A549 (cell line): ENCODE data around the gene CSF2. TPM values are rescaled to one million over a fixed set of nuclear protein-coding genes. Genes with fewer than 3 reads are reported as not detected.

Experiments
- ATAC-seq, 2 experiments: fragments of 200-7000 bp in 1 of 2; fragments of >200 bp in 1 of 2; cut with Nextera tagmentation in 1 of 2; cut with Tn5 transposase in 1 of 2; 3 replicates each; pipeline versions ENCODE4 v1.8.0 to v1.9.1; 2018 to 2020; ENCODE audit warnings: mild to moderate bottlenecking in 1 of 2, moderate library complexity in 1 of 2
- CTCF ChIA-PET: fragments of 300-600 bp; sonication (Branson Sonifier 250); formaldehyde crosslinking; extraction: SDS; loops from one replicate; lab custom pipeline; 2021; ENCODE audit warnings: antibody characterized with exemption, inconsistent platforms; lab: Yijun Ruan, JAX
- POLR2A ChIA-PET: fragments of 350-600 bp; formaldehyde crosslinking; extraction: SDS; loops from one replicate; lab custom pipeline; 2021; ENCODE audit warnings: antibody characterized with exemption, inconsistent platforms; lab: Yijun Ruan, JAX
- DNase-seq, 2 experiments: peaks; one replicate each; pipeline versions ENCODE4 v3.0.0 to v3.0.0-alpha.2; 2011 to 2016; ENCODE audit warnings: low read depth in 1 of 2, low spot score in 1 of 2
- FAIRE-seq: peaks from 2 replicates; lab custom pipeline; 2011; peaks lifted over from hg19 to GRCh38; lab: Jason Lieb, UNC
- H3K27ac ChIP-seq, 2 experiments: fragments of >200 bp; sonication (Bioruptor Twin); formaldehyde crosslinking; 3 replicates each; pipeline ENCODE4 v1.5.1; 2016 to 2017
- H3K4me1 ChIP-seq: fragments of >200 bp; sonication (Bioruptor Twin); formaldehyde crosslinking; 3 replicates; pipeline ENCODE4 v1.6.1; 2016
- H3K4me2 ChIP-seq: fragments of >200 bp; sonication (Bioruptor Twin); formaldehyde crosslinking; 3 replicates; pipeline ENCODE4 v1.6.1; 2016
- H3K4me3 ChIP-seq: fragments of >200 bp; sonication (Bioruptor Twin); formaldehyde crosslinking; 3 replicates; pipeline ENCODE4 v1.5.1; 2016
- H3K9me3 ChIP-seq: fragments of >200 bp; sonication (Bioruptor Twin); formaldehyde crosslinking; 3 replicates; pipeline ENCODE4 v1.6.1; 2016
- BHLHE40 ChIP-seq: IDR thresholded peaks from 2 replicates; pipeline ENCODE4 v1.6.1; 2012; ENCODE audit warnings: low read depth, low read length, inconsistent platforms
- CBX2 ChIP-seq: fragments of 200-600 bp; sonication (generic); IDR thresholded peaks from 2 replicates; pipeline ENCODE4 v1.6.1; 2016; ENCODE audit warnings: low read depth, mild to moderate bottlenecking, borderline replicate concordance
- CHD4 ChIP-seq: fragments of 200-600 bp; sonication (generic); IDR thresholded peaks from 2 replicates; pipeline ENCODE4 v1.6.1; 2016; ENCODE audit warnings: antibody characterized with exemption, mild to moderate bottlenecking, borderline replicate concordance
- EP300 ChIP-seq, 2 experiments: fragments of >200 bp; sonication (Bioruptor Twin); formaldehyde crosslinking; IDR thresholded peaks; 2 replicates in 1 of 2; 3 replicates in 1 of 2; pipeline ENCODE4 v1.6.1; 2016 to 2017
- ESRRA ChIP-seq: fragments of 150-350 bp; IDR thresholded peaks from 2 replicates; pipeline ENCODE4 v1.6.1; 2014; ENCODE audit warnings: mild to moderate bottlenecking, low read length, borderline replicate concordance
- FOXS1 ChIP-seq: fragments of 250-450 bp; sonication (Bioruptor Pico); IDR thresholded peaks from 2 replicates; pipeline ENCODE4 v1.5.0; 2020; ENCODE audit warnings: mild to moderate bottlenecking, moderate library complexity
- GATA3 ChIP-seq: IDR thresholded peaks from 2 replicates; pipeline ENCODE4 v1.6.1; 2012; ENCODE audit warnings: borderline replicate concordance
- HOXA7 ChIP-seq: fragments of 250-450 bp; sonication (Bioruptor Pico); IDR thresholded peaks from 2 replicates; pipeline ENCODE4 v1.5.0; 2020; ENCODE audit warnings: mild to moderate bottlenecking, moderate library complexity
- JUNB ChIP-seq: fragments of >200 bp; sonication (Bioruptor Twin); formaldehyde crosslinking; IDR thresholded peaks from 2 replicates; pipeline ENCODE4 v1.6.1; 2016
- MAFK ChIP-seq: fragments of 450-650 bp; IDR thresholded peaks from 2 replicates; pipeline ENCODE4 v1.6.1; 2014; ENCODE audit not compliant: partially characterized antibody
- MAZ ChIP-seq: fragments of 150-350 bp; IDR thresholded peaks from 2 replicates; pipeline ENCODE4 v1.6.1; 2014; ENCODE audit warnings: antibody characterized with exemption, low read depth, low read length, borderline replicate concordance
- MYC ChIP-seq: IDR thresholded peaks from 2 replicates; pipeline ENCODE4 v1.6.1; 2012; ENCODE audit warnings: mild to moderate bottlenecking, inconsistent platforms, low read length, improper control_type of control experiment, borderline replicate concordance
- NFE2L2 ChIP-seq: fragments of 150-350 bp; conservative IDR thresholded peaks from 2 replicates; pipeline ENCODE4 v1.6.1; 2014; ENCODE audit warnings: low read length
- NPAS2 ChIP-seq: fragments of 250-450 bp; sonication (Bioruptor Pico); IDR thresholded peaks from 2 replicates; pipeline ENCODE4 v1.8.0; 2022; ENCODE audit warnings: mild to moderate bottlenecking, moderate library complexity, borderline replicate concordance
- NR3C1 ChIP-seq: fragments of >200 bp; sonication (Bioruptor Twin); formaldehyde crosslinking; IDR thresholded peaks from 3 replicates; pipeline ENCODE4 v1.6.1; 2017
- PHF8 ChIP-seq: fragments of 200-600 bp; sonication (generic); IDR thresholded peaks from 2 replicates; pipeline ENCODE4 v1.6.1; 2016; ENCODE audit warnings: low read depth, mild to moderate bottlenecking, antibody characterized with exemption, moderate library complexity, borderline replicate concordance
- RAD21 ChIP-seq, 2 experiments: fragments of >200 bp in 1 of 2; sonication (Bioruptor Twin) in 1 of 2; formaldehyde crosslinking in 1 of 2; IDR thresholded peaks in 1 of 2; conservative IDR thresholded peaks in 1 of 2; 2 replicates in 1 of 2; 3 replicates in 1 of 2; pipeline ENCODE4 v1.6.1; 2012 to 2018; ENCODE audit warnings: inconsistent platforms in 1 of 2
- RCOR1 ChIP-seq: fragments of 150-350 bp; IDR thresholded peaks from 2 replicates; pipeline ENCODE4 v1.6.1; 2014; ENCODE audit warnings: antibody characterized with exemption, low read length, low read depth
- RFX5 ChIP-seq: fragments of 450-650 bp; IDR thresholded peaks from 2 replicates; pipeline ENCODE4 v1.7.1; 2014; ENCODE audit warnings: antibody characterized with exemption, mild to moderate bottlenecking, moderate library complexity
- SMC3 ChIP-seq: fragments of >200 bp; sonication (Bioruptor Twin); formaldehyde crosslinking; IDR thresholded peaks from 3 replicates; pipeline ENCODE4 v1.6.1; 2018; ENCODE audit warnings: inconsistent platforms
- TFCP2L1 ChIP-seq: fragments of 250-450 bp; sonication (Bioruptor Pico); IDR thresholded peaks from 2 replicates; pipeline ENCODE4 v1.5.0; 2021; ENCODE audit warnings: mild to moderate bottlenecking
- ZC3H11A ChIP-seq: fragments of 450-650 bp; IDR thresholded peaks from 2 replicates; pipeline ENCODE4 v1.6.1; 2014; ENCODE audit warnings: antibody characterized with exemption, mild to moderate bottlenecking
- ZFP36 ChIP-seq: fragments of 450-650 bp; IDR thresholded peaks from 2 replicates; pipeline ENCODE4 v1.6.1; 2014; ENCODE audit warnings: borderline replicate concordance; ENCODE audit not compliant: partially characterized antibody
- ZSCAN20 ChIP-seq: fragments of 250-450 bp; sonication (Bioruptor Pico); IDR thresholded peaks from 2 replicates; pipeline ENCODE4 v1.8.0; 2022; ENCODE audit warnings: mild to moderate bottlenecking, moderate library complexity
- WGBS: methylation state at CpG from one replicate; pipeline ENCODE4 v1.1.6; 2017; ENCODE audit errors: missing lambda C conversion rate; 5-methylcytosine and 5-hydroxymethylcytosine counted together
- polyA plus RNA-seq, 4 experiments: library from polyadenylated mRNA; depleted of rRNA in 3 of 4; stranded (reverse); fragments of >200 nt; fragmentation: RNase III in 1 of 4; extraction: RNeasy Plus Mini Kit Qiagen cat#74134 plus additional on column Dnase treatment in 1 of 4; gene quantifications; 2 replicates in 3 of 4; 3 replicates in 1 of 4; pipeline ENCODE4 v1.2.3, GENCODE V29; 2011 to 2017
- TF ChIP-seq, protein P1 (sequence below): fragments of >200 bp; sonication (Bioruptor Twin); formaldehyde crosslinking; IDR thresholded peaks from 3 replicates; pipeline ENCODE4 v1.5.1; 2016
- TF ChIP-seq, protein P2 (sequence below): fragments of >200 bp; sonication (Bioruptor Twin); formaldehyde crosslinking; IDR thresholded peaks from 3 replicates; pipeline ENCODE4 v1.6.1; 2016
- TF ChIP-seq, protein P3 (sequence below): IDR thresholded peaks from 2 replicates; pipeline ENCODE4 v1.6.1; 2012
- TF ChIP-seq, protein P4 (sequence below): fragments of >200 bp; sonication (Bioruptor Twin); formaldehyde crosslinking; IDR thresholded peaks from 2 replicates; pipeline ENCODE4 v1.6.1; 2016
- TF ChIP-seq, protein P5 (sequence below): fragments of 450-650 bp; IDR thresholded peaks from 2 replicates; pipeline ENCODE4 v1.6.1; 2014; ENCODE audit warnings: antibody characterized with exemption
- TF ChIP-seq, protein P6 (sequence below): IDR thresholded peaks from 2 replicates; pipeline ENCODE4 v1.6.1; 2012
- TF ChIP-seq, protein P7 (sequence below): fragments of 150-350 bp; IDR thresholded peaks from 2 replicates; pipeline ENCODE4 v1.6.1; 2014; ENCODE audit warnings: low read depth, mild to moderate bottlenecking, low read length

Gene CSF2
- polyA plus RNA-seq, 2 of the 4 experiments (the other 2 are of a cell fraction): not detected

DNA sequence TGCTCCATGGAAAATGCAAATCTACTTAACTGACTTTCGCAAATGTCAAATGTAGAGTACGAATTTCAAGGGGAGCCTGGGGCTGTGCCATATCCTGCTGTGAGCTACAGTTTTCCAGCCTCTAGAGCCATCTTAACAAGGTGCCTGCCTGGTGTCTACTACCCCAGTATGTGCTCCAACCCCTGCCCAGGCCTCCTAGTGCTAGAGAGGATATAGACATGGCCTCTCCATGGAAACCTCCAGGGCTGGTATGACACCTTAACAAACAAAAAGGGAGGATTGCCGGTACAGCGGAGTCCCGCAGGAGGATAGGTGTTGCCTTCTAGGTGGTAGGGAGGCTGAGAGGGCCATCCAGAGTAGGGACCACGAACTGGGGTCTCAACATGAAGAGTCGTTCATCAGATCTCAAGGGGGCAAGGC, 26.7 kb upstream of the CSF2 start:
- no peak for TF ChIP-seq CHD4
- no peak for TF ChIP-seq ZSCAN20 (CRISPR knock-in tag)
- TF ChIP-seq, protein P1, sequence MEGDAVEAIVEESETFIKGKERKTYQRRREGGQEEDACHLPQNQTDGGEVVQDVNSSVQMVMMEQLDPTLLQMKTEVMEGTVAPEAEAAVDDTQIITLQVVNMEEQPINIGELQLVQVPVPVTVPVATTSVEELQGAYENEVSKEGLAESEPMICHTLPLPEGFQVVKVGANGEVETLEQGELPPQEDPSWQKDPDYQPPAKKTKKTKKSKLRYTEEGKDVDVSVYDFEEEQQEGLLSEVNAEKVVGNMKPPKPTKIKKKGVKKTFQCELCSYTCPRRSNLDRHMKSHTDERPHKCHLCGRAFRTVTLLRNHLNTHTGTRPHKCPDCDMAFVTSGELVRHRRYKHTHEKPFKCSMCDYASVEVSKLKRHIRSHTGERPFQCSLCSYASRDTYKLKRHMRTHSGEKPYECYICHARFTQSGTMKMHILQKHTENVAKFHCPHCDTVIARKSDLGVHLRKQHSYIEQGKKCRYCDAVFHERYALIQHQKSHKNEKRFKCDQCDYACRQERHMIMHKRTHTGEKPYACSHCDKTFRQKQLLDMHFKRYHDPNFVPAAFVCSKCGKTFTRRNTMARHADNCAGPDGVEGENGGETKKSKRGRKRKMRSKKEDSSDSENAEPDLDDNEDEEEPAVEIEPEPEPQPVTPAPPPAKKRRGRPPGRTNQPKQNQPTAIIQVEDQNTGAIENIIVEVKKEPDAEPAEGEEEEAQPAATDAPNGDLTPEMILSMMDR: no peak
- TF ChIP-seq FOXS1 (CRISPR knock-in tag): no peak
- no peak for TF ChIP-seq MAZ
- TF ChIP-seq NFE2L2: no peak
- no peak for TF ChIP-seq MYC
- no peak for TF ChIP-seq RCOR1
- TF ChIP-seq, protein P2, sequence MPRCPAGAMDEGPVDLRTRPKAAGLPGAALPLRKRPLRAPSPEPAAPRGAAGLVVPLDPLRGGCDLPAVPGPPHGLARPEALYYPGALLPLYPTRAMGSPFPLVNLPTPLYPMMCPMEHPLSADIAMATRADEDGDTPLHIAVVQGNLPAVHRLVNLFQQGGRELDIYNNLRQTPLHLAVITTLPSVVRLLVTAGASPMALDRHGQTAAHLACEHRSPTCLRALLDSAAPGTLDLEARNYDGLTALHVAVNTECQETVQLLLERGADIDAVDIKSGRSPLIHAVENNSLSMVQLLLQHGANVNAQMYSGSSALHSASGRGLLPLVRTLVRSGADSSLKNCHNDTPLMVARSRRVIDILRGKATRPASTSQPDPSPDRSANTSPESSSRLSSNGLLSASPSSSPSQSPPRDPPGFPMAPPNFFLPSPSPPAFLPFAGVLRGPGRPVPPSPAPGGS: no peak
- TF ChIP-seq TFCP2L1 (CRISPR knock-in tag): no peak
- TF ChIP-seq, protein P3, sequence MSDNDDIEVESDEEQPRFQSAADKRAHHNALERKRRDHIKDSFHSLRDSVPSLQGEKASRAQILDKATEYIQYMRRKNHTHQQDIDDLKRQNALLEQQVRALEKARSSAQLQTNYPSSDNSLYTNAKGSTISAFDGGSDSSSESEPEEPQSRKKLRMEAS: no peak
- TF ChIP-seq SMC3: no peak
- no peak for TF ChIP-seq EP300 (IDR thresholded peaks at IDR 0.05)
- no peak for TF ChIP-seq GATA3
- no peak for TF ChIP-seq ZC3H11A
- TF ChIP-seq ESRRA: no peak
- TF ChIP-seq CBX2: no peak
- TF ChIP-seq, protein P4, sequence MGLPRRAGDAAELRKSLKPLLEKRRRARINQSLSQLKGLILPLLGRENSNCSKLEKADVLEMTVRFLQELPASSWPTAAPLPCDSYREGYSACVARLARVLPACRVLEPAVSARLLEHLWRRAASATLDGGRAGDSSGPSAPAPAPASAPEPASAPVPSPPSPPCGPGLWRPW: no peak
- TF ChIP-seq, protein P5, sequence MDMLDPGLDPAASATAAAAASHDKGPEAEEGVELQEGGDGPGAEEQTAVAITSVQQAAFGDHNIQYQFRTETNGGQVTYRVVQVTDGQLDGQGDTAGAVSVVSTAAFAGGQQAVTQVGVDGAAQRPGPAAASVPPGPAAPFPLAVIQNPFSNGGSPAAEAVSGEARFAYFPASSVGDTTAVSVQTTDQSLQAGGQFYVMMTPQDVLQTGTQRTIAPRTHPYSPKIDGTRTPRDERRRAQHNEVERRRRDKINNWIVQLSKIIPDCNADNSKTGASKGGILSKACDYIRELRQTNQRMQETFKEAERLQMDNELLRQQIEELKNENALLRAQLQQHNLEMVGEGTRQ: no peak
- ATAC-seq: no peak

DNA sequence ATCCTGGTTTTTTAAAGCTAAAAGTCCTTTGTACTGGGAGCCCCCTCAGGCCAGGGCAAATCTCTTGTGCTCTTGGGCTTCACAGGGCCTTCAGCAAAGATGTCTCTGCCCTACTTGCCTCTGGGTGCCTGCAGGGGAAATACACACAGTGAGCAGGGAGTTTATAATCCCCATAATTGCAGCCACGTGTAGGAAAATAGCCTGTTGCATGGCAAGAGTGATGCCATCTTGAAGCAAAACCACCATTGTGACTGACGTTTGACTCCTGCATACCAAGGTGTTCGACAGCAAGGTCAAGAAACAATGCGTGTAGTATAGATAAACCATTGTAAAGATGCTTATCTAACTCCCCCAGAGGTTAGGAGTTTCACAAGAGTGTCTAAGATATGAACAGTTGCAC, 24.5 kb upstream of the CSF2 start:
- no peak overlapping the region for H3K27ac ChIP-seq
- 36% methylated on average over 4 of the region's 4 CpGs for WGBS
- TF ChIP-seq RAD21 (conservative IDR thresholded peaks at IDR 0.05 in 1 of 2, IDR thresholded peaks at IDR 0.05 in 1 of 2) (no peak), ZC3H11A (no peak), MAFK (no peak), MYC (no peak), EP300 (IDR thresholded peaks at IDR 0.05) (no peak), FOXS1 (CRISPR knock-in tag) (no peak), JUNB (no peak), PHF8 (no peak), HOXA7 (CRISPR knock-in tag) (no peak), ZSCAN20 (CRISPR knock-in tag) (no peak), NPAS2 (CRISPR knock-in tag) (no peak), RFX5 (no peak), BHLHE40 (no peak), ZFP36 (no peak), NR3C1 (no peak)
- TF ChIP-seq, protein P6, sequence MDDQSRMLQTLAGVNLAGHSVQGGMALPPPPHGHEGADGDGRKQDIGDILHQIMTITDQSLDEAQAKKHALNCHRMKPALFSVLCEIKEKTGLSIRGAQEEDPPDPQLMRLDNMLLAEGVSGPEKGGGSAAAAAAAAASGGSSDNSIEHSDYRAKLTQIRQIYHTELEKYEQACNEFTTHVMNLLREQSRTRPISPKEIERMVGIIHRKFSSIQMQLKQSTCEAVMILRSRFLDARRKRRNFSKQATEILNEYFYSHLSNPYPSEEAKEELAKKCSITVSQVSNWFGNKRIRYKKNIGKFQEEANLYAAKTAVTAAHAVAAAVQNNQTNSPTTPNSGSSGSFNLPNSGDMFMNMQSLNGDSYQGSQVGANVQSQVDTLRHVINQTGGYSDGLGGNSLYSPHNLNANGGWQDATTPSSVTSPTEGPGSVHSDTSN: no peak
- TF ChIP-seq, protein P4: no peak
- TF ChIP-seq, protein P7, sequence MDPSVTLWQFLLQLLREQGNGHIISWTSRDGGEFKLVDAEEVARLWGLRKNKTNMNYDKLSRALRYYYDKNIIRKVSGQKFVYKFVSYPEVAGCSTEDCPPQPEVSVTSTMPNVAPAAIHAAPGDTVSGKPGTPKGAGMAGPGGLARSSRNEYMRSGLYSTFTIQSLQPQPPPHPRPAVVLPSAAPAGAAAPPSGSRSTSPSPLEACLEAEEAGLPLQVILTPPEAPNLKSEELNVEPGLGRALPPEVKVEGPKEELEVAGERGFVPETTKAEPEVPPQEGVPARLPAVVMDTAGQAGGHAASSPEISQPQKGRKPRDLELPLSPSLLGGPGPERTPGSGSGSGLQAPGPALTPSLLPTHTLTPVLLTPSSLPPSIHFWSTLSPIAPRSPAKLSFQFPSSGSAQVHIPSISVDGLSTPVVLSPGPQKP: no peak
- CTCF ChIA-PET: interaction anchor here (1.6 to 2.6 kb wide), 2 partner anchors 14 to 16 kb away, joined by 6 to 15 read pairs; no protein-coding TSS in a partner anchor
- H3K4me1 ChIP-seq: no peaks in the 10 kb centered on the region
- no peaks in the 10 kb centered on the region for H3K9me3 ChIP-seq
- FAIRE-seq (no peak), ATAC-seq (no peak), DNase-seq (no peak)
- no peak overlapping the region for H3K4me3 ChIP-seq
- POLR2A ChIA-PET: no interaction called here
- no peak overlapping the region for H3K4me2 ChIP-seq

More for the DNA sequence above, 26.7 kb upstream of the CSF2 start:
- FAIRE-seq: no peak
- ChIA-PET CTCF (no interaction called here), POLR2A (no interaction called here)
- no peak overlapping the region for H3K4me3 ChIP-seq
- no peak overlapping the region for H3K4me2 ChIP-seq
- DNase-seq: no peak
- no peaks in the 10 kb centered on the region for H3K9me3 ChIP-seq
- H3K27ac ChIP-seq: no peak overlapping the region
- WGBS: 52% methylated on average over 7 of the region's 7 CpGs
- H3K4me1 ChIP-seq: no peaks in the 10 kb centered on the region
